ENCODE measurements around the gene NRG3.

DNA sequence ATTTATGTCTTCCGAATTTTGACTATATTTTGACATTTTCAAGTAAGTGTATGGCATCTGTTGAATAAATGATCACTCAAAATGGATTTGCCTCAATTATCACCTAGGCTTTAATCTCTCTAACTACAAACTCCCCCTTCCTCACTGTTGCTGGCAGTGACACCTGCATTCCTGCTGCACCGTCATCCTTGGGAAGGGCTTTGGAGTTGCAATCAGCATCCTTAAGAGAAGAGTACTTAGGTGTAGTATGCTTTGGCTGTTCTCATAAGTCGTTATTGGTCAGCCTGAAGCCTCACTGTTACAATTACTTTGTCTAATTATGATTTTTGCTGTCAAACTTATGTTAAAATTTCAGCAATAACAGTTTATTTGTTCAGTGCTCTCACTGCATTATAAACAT, 415.0 kb downstream of the NRG3 start:
- TF ChIP-seq ZNF565 (CRISPR knock-in tag; conservative IDR thresholded peaks at IDR 0.05; ENCODE audit: low read depth) (no peak), ZNF70 (CRISPR knock-in tag; IDR thresholded peaks at IDR 0.05) (no peak), RARB (CRISPR knock-in tag; IDR thresholded peaks at IDR 0.05) (no peak), GLIS3 (CRISPR knock-in tag; IDR thresholded peaks at IDR 0.05) (no peak), PATZ1 (CRISPR knock-in tag; IDR thresholded peaks at IDR 0.05; ENCODE audit: borderline replicate concordance) (no peak)
